Glomerular visceral epithelial cell (primary cell): ENCODE measurements around the gene GLMN.

Source experiments
- DNase-seq: peaks from one replicate; pipeline ENCODE4 v3.0.0-alpha.2; 2016; ENCODE audit errors: extremely low spot score

GLMN gene, protein sequence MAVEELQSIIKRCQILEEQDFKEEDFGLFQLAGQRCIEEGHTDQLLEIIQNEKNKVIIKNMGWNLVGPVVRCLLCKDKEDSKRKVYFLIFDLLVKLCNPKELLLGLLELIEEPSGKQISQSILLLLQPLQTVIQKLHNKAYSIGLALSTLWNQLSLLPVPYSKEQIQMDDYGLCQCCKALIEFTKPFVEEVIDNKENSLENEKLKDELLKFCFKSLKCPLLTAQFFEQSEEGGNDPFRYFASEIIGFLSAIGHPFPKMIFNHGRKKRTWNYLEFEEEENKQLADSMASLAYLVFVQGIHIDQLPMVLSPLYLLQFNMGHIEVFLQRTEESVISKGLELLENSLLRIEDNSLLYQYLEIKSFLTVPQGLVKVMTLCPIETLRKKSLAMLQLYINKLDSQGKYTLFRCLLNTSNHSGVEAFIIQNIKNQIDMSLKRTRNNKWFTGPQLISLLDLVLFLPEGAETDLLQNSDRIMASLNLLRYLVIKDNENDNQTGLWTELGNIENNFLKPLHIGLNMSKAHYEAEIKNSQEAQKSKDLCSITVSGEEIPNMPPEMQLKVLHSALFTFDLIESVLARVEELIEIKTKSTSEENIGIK

DNA sequence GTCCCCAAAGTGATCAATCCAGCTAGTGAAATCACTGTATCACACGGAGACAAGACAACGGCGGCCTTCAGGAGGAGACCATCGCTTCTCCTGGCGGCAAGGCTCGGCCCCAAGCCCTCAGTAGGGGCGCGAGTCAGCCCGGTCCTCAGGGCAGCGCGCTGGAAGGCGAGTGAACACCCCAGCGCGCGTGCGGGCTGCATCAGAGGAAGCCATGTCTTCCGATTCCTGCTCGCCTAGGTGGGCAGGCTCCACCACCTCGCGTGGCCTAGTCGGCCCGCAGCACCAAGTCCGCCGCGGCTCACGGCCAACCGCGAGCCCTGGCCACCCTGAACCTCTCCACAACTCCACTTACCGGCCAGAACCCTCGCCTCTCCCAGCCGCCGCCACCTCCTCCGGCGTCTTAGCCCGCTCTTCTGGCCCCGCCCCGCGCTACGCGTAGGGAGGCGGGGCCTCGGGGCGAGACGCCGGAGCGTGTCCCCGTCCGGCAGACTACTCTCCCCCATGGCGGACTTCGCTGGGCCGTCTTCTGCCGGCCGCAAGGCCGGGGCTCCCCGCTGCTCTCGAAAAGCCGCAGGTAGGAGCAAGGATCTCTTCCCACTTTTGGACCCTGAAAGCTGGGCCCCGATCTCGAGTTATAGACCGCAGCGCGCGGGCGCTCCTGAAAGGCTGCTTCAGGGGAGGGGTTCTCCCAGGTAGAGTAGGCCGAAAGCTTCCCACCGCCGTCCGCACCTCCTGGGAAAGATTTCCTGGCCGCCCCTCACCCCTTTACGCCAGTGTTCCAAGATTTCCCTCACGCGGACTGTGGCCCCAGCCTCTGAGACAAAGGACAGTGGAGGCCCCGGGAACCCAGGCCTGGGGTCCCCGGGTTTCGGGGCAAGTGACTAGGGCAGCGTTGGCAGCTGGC, at the start of gene GLMN, which contains the start of gene RPAP2:
Gene GLMN (minus strand): TSS at position 415 of the 904 bp plus-strand sequence. CDS start 988 bp downstream, outside the sequence.
Gene RPAP2 (plus strand): TSS at position 487 of the 904 bp plus-strand sequence. CDS start 15 bp downstream, at position 502.
- DNase-seq, result peak; percentile 92

DNA sequence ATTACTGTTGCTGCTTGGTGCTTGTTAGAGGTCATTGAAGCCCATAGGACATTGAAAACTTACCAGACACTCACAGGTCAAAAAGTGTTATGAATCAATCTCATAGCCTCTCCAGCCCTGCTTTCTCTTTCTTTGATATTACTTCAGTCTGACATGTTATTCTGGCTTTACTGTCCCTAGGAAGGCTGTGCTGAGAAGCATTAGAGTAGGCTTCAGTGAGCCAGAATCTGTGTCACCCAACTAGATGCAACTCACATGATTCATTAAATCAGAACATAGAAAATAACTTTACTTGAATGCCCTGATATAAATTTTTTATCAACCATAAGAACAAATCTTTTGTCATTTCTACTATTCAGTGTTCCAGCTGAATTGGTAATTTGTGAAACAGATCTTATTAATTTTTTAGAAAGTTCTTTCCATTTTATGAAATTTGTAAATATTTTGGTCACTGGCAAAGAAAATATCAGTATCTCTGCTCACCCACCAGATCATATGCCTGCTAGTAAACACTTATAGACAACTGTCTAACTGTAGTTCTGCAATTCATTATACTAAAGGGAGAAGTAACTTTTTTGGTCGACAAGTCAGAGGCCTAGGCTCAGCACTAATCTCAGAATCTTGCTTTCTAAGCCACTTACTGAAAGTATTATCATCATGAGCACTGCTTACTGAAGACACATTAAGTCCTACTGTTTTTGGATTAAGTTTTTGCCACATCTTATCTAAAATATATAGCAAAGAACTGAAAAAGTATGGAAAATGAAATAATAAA, 48.3 kb upstream of the GLMN start:
- DNase-seq, result no peak

- no peak for DNase-seq
Measured at GRCh38 chr1:92343061-92343460, 44.3 kb upstream of the GLMN start.

DNA sequence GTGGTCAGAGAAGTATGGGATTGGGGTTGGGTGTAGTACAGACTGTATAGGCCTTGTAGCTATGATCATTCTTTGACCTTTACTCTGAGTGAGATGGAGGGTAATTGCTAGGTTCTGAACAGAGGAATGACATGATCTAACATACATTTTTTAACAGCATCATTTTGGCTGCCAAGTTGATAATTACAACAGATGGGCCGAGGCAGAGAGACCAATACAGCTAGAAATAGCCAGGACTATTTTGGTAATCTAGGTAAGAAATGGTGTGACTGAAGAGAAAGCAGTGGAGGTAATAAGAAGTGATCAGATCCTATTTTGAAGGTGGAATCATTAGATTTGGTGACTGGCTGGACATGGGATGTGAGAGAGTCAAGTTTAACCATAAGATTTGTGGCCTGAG, 43.6 kb upstream of the GLMN start:
- DNase-seq, result no peak

- no peak for DNase-seq
Measured at GRCh38 chr1:92340154-92340553, 41.4 kb upstream of the GLMN start.

GRCh38 chr1:92333668-92334067, 34.9 kb upstream of the GLMN start:
- DNase-seq, result no peak

- DNase-seq, result no peak
Measured at GRCh38 chr1:92329347-92330129, 30.8 kb upstream of the GLMN start.

GRCh38 chr1:92327794-92328193, 29.0 kb upstream of the GLMN start:
- no peak for DNase-seq

- no peak for DNase-seq
Measured at GRCh38 chr1:92326681-92327080, 27.9 kb upstream of the GLMN start.

- DNase-seq, result no peak
Measured at GRCh38 chr1:92324784-92325183, 26.0 kb upstream of the GLMN start.

DNA sequence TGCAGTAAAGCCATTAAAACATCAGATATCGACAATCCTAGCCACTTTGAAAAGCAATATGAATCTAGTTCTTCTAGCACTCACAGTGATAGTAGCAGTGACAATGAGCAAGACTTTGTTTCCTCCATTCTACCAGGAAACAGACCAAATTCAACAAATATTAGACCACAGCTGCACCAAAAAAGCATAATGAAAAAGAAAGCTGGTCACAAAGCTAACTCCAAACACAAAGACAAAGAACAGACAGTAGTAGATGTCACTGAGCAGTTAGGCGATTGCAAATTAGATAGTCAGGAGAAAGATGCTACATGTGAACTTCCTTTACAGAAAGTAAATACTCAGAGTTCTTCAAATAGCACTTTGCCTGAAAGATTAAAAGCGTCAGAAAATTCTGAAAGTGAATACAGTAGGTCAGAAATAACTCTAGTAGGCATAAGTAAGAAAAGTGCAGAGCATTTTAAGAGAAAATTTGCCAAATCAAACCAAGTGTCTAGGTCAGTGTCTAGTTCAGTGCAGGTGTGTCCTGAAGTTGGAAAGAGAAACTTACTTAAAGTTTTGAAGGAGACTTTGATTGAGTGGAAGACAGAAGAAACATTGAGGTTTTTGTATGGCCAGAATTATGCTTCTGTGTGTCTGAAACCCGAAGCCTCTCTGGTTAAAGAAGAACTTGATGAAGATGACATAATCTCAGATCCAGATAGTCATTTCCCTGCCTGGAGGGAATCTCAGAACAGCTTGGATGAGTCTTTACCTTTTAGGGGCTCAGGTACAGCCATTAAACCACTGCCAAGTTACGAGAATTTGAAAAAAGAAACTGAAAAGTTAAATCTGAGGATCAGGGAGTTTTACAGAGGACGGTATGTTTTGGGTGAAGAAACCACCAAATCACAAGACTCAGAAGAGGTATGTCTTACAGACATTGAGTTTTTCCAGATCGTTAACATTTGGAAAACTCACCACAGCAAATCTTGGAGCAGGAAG, 25.0 kb upstream of the GLMN start:
- DNase-seq, result no peak

DNA sequence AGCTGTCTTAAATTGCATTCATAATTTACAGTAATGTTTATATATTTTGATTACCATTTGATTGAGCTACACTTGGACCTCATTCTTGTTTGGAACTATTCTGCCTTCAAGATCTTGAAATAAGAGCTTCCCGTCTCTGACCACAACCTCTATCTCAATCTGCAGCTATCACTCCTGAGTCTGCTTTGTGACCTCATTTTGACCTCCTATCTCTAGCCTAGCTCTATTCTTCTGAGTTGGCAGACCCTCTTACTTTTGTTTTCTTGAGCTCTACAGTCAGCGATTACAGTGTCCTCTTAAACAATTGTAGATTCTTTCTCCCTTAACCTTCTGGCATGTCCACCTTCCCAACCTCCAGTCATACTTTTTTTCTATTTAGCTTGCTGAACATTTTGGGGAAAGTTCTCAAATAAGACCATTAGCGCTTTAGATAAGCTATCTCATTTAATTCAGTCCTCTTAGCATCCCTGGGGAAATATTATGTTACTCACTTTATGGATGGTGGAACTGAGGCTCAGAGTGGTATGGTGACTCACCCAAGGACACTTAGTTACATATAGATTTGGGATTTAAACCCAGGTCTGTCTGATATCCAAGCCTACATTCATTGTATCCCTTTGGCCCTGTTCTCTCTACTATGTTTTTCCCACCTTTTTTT, 19.2 kb upstream of the GLMN start:
- no peak for DNase-seq

- DNase-seq, result no peak
Measured at GRCh38 chr1:92315766-92316599, 17.2 kb upstream of the GLMN start.

- DNase-seq, result no peak
Measured at GRCh38 chr1:92314024-92314423, 15.2 kb upstream of the GLMN start.

GRCh38 chr1:92310185-92310597, 11.4 kb upstream of the GLMN start:
- peak; percentile 18 for DNase-seq

DNA sequence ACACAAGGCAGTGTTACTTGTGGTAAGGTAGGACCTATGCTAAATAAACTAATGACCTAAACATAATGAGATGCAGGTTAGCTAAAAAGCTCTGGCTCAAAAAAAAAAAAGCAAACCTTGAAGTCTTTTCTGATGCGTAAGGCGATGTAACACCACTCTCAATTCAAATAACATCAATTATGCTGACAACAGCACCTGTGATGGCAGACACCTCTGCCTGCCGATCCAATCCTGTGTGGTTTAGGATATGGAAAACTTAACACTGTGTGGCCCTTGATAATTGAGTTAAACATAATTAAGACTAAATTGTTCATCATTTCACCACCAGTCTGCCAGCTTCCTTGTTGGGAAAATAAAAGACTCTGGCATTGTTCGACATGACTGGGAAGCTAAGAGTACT, 9.2 kb upstream of the GLMN start:
- no peak for DNase-seq

DNA sequence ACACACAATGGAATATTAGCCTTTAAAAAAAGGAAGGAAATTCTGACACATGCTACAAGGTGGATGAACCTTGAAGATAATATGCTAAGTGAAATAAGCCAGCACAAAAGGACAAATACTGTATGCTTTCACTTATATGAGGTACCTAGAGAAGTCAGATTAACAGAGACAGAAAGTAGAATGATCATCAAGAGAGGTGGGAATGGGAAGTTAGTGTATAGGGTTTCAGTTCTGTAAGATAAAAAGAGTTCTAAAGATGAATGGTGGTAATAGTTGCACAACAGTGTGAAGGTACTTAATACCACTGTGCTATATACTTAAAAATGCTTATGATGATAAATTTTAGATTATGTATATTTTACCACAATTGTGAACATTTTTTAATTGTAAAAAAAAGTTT, 7.2 kb upstream of the GLMN start:
- DNase-seq, result no peak

- no peak for DNase-seq
Measured at GRCh38 chr1:92301021-92301420, 2.2 kb upstream of the GLMN start.
